DOHH2 (cell line): ENCODE results near the gene MGARP.

Experiments
- EZH2phosphoT487 ChIP-seq: fragments of 200-600 bp; sonication (generic); IDR thresholded peaks from 2 replicates; pipeline ENCODE4 v1.6.1; 2017; ENCODE audit warnings: borderline replicate concordance, mild to moderate bottlenecking, antibody characterized with exemption, low read length, moderate library complexity, mixed read lengths
- TF ChIP-seq, protein P1 (sequence below): fragments of 200-600 bp; sonication (generic); IDR thresholded peaks from one replicate; pipeline ENCODE4 v1.5.1; 2014; ENCODE audit warnings: antibody characterized with exemption, mild to moderate bottlenecking, low read depth, low read length; ENCODE audit not compliant: poor library complexity, severe bottlenecking

DNA sequence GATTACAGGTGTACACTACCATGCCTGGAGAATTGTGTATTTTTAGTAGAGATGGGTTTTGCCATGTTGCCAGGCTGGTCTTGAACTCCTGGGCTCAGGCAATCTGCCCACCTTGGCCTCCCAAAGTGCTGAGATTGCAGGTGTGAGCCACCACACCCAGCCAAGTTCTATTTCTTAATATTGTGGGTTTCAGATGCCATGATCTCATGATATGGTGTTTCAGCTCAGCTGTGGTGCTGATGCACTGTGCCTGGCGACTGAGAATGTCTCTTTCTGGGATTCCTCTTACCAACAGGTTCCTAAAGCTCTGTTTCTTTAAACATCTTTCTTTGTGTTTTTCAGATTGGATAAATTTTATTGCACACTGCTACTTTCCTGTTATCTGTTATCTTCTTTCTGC, 39.5 kb upstream of the MGARP start:
- TF ChIP-seq EZH2phosphoT487, result no peak
- TF ChIP-seq, protein P1, sequence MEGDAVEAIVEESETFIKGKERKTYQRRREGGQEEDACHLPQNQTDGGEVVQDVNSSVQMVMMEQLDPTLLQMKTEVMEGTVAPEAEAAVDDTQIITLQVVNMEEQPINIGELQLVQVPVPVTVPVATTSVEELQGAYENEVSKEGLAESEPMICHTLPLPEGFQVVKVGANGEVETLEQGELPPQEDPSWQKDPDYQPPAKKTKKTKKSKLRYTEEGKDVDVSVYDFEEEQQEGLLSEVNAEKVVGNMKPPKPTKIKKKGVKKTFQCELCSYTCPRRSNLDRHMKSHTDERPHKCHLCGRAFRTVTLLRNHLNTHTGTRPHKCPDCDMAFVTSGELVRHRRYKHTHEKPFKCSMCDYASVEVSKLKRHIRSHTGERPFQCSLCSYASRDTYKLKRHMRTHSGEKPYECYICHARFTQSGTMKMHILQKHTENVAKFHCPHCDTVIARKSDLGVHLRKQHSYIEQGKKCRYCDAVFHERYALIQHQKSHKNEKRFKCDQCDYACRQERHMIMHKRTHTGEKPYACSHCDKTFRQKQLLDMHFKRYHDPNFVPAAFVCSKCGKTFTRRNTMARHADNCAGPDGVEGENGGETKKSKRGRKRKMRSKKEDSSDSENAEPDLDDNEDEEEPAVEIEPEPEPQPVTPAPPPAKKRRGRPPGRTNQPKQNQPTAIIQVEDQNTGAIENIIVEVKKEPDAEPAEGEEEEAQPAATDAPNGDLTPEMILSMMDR, result no peak
